ENCODE data around the gene PDZD7. TPM values are rescaled to one million over a fixed set of nuclear protein-coding genes. Genes with fewer than 3 reads are reported as not detected.
A peak's percentile ranks its signal among the peaks of the same experiment; 100 is the strongest.
"Not testable (repeated sequence)": the region's sequence is repeated elsewhere in the genome, so short reads cannot be mapped to it uniquely, and the experiment has no call there.

Gene PDZD7
- total and polyA plus RNA-seq, 5 donors, result 0.33 to 0.94 (median 0.76) TPM

- no peak for DNase-seq
Measured at GRCh38 chr10:100978901-100979195, 52.1 kb downstream of the PDZD7 start.

GRCh38 chr10:100978121-100978900, 52.6 kb downstream of the PDZD7 start:
- 88% methylated on average over 13 of the region's 13 CpGs for WGBS
- Histone ChIP-seq H3K27ac (ENCODE audit: low read length) (no peak overlapping the region), H3K27me3 (ENCODE audit: control insufficient read depth, insufficient read depth) (no peaks in the 10 kb centered on the region), H3K4me3 (ENCODE audit: low read length) (no peak overlapping the region), H3K4me1 (ENCODE audit: control insufficient read depth, insufficient read depth, low read length) (no peaks in the 10 kb centered on the region), H3K9me3 (ENCODE audit: control insufficient read depth, low read length) (no peaks in the 10 kb centered on the region)
- no peak for ATAC-seq
- DNase-seq, result no peak
- intact Hi-C loops (cut with DNase I), result no loop called here

More at GRCh38 chr10:100978901-100979195, 52.1 kb downstream of the PDZD7 start:
- no peak overlapping the region for H3K4me3 ChIP-seq (ENCODE audit: low read length)
- no peak for ATAC-seq
- no peak overlapping the region for H3K27ac ChIP-seq (ENCODE audit: low read length)
- no peaks in the 10 kb centered on the region for H3K9me3 ChIP-seq (ENCODE audit: control insufficient read depth, low read length)
- no peaks in the 10 kb centered on the region for H3K27me3 ChIP-seq (ENCODE audit: control insufficient read depth, insufficient read depth)
- intact Hi-C loops (cut with DNase I), result no loop called here
- 79% methylated on average over 10 of the region's 10 CpGs for WGBS
- H3K4me1 ChIP-seq (ENCODE audit: control insufficient read depth, insufficient read depth, low read length), result no peaks in the 10 kb centered on the region

- no peak for DNase-seq
- ATAC-seq, result no peak
- Histone ChIP-seq H3K27ac (ENCODE audit: low read length) (no peak overlapping the region), H3K9me3 (ENCODE audit: control insufficient read depth, low read length) (no peaks in the 10 kb centered on the region), H3K27me3 (ENCODE audit: control insufficient read depth, insufficient read depth) (no peaks in the 10 kb centered on the region), H3K4me1 (ENCODE audit: control insufficient read depth, insufficient read depth, low read length) (no peaks in the 10 kb centered on the region), H3K4me3 (ENCODE audit: low read length) (no peak overlapping the region)
- WGBS, result 86% methylated on average over 6 of the region's 6 CpGs
- intact Hi-C loops (cut with DNase I), result no loop called here
Measured at GRCh38 chr10:100977436-100977835, 53.5 kb downstream of the PDZD7 start.

- ATAC-seq (no peak), DNase-seq (no peak)
- Histone ChIP-seq H3K9me3 (ENCODE audit: control insufficient read depth, low read length) (no peaks in the 10 kb centered on the region), H3K4me3 (ENCODE audit: low read length) (no peak overlapping the region), H3K27ac (ENCODE audit: low read length) (no peak overlapping the region), H3K27me3 (ENCODE audit: control insufficient read depth, insufficient read depth) (no peaks in the 10 kb centered on the region), H3K4me1 (ENCODE audit: control insufficient read depth, insufficient read depth, low read length) (no peaks in the 10 kb centered on the region)
- intact Hi-C loops (cut with DNase I), result no loop called here
- 78% methylated on average over 3 of the region's 3 CpGs for WGBS
Measured at GRCh38 chr10:100976906-100977305, 54.0 kb downstream of the PDZD7 start.

- H3K27ac ChIP-seq (ENCODE audit: low read length); ATAC-seq; H3K4me3 ChIP-seq (ENCODE audit: low read length); H3K27me3 ChIP-seq (ENCODE audit: control insufficient read depth, insufficient read depth); H3K4me1 ChIP-seq (ENCODE audit: control insufficient read depth, insufficient read depth, low read length); H3K9me3 ChIP-seq (ENCODE audit: control insufficient read depth, low read length); intact Hi-C loops (cut with DNase I); DNase-seq: not testable (repeated sequence)
- WGBS, result 85% methylated on average over 8 of the region's 8 CpGs
Measured at GRCh38 chr10:100975397-100975796, 55.5 kb downstream of the PDZD7 start.

- ATAC-seq (no peak), DNase-seq (no peak)
- Histone ChIP-seq H3K4me3 (ENCODE audit: low read length) (no peak overlapping the region), H3K27me3 (ENCODE audit: control insufficient read depth, insufficient read depth) (no peaks in the 10 kb centered on the region), H3K27ac (ENCODE audit: low read length) (no peak overlapping the region), H3K4me1 (ENCODE audit: control insufficient read depth, insufficient read depth, low read length) (no peaks in the 10 kb centered on the region), H3K9me3 (ENCODE audit: control insufficient read depth, low read length) (no peaks in the 10 kb centered on the region)
- intact Hi-C loops (cut with DNase I), result no loop called here
- WGBS, result 92% methylated on average over 6 of the region's 6 CpGs
Measured at GRCh38 chr10:100972904-100973535, 57.9 kb downstream of the PDZD7 start.

- 77% methylated on average over 13 of the region's 13 CpGs for WGBS
- H3K4me3 ChIP-seq (ENCODE audit: low read length), result no peak overlapping the region
- intact Hi-C loops (cut with DNase I), result no loop called here
- no peaks in the 10 kb centered on the region for H3K9me3 ChIP-seq (ENCODE audit: control insufficient read depth, low read length)
- DNase-seq, result no peak
- H3K4me1 ChIP-seq (ENCODE audit: control insufficient read depth, insufficient read depth, low read length), result no peaks in the 10 kb centered on the region
- ATAC-seq, result no peak
- no peak overlapping the region for H3K27ac ChIP-seq (ENCODE audit: low read length)
- no peaks in the 10 kb centered on the region for H3K27me3 ChIP-seq (ENCODE audit: control insufficient read depth, insufficient read depth)
Measured at GRCh38 chr10:100972115-100972903, 58.6 kb downstream of the PDZD7 start.

GRCh38 chr10:100970914-100971811, 59.8 kb downstream of the PDZD7 start:
- intact Hi-C loops (cut with DNase I), result no loop called here
- no peak for ATAC-seq
- DNase-seq, result no peak
- no peaks in the 10 kb centered on the region for H3K9me3 ChIP-seq (ENCODE audit: control insufficient read depth, low read length)
- no peaks in the 10 kb centered on the region for H3K4me1 ChIP-seq (ENCODE audit: control insufficient read depth, insufficient read depth, low read length)
- 72% methylated on average over 4 of the region's 4 CpGs for WGBS
- no peak overlapping the region for H3K4me3 ChIP-seq (ENCODE audit: low read length)
- no peak overlapping the region for H3K27ac ChIP-seq (ENCODE audit: low read length)
- H3K27me3 ChIP-seq (ENCODE audit: control insufficient read depth, insufficient read depth), result no peaks in the 10 kb centered on the region

- no peak overlapping the region for H3K27ac ChIP-seq (ENCODE audit: low read length)
- intact Hi-C loops (cut with DNase I), result no loop called here
- peak; percentile 17 to 42 for ATAC-seq
Measured at GRCh38 chr10:100970076-100970913, 60.6 kb downstream of the PDZD7 start.

More at GRCh38 chr10:100970076-100970913, 60.6 kb downstream of the PDZD7 start:
- no peak for DNase-seq
- H3K27me3 ChIP-seq (ENCODE audit: control insufficient read depth, insufficient read depth), result no peaks in the 10 kb centered on the region
- 49% methylated on average over 13 of the region's 13 CpGs for WGBS
- no peaks in the 10 kb centered on the region for H3K9me3 ChIP-seq (ENCODE audit: control insufficient read depth, low read length)
- H3K4me1 ChIP-seq (ENCODE audit: control insufficient read depth, insufficient read depth, low read length), result no peaks in the 10 kb centered on the region
- H3K4me3 ChIP-seq (ENCODE audit: low read length), result no peak overlapping the region

Data from right cardiac atrium (tissue), 5 donors.